Measurements from ENCODE around the gene FBRSL1.

DNA sequence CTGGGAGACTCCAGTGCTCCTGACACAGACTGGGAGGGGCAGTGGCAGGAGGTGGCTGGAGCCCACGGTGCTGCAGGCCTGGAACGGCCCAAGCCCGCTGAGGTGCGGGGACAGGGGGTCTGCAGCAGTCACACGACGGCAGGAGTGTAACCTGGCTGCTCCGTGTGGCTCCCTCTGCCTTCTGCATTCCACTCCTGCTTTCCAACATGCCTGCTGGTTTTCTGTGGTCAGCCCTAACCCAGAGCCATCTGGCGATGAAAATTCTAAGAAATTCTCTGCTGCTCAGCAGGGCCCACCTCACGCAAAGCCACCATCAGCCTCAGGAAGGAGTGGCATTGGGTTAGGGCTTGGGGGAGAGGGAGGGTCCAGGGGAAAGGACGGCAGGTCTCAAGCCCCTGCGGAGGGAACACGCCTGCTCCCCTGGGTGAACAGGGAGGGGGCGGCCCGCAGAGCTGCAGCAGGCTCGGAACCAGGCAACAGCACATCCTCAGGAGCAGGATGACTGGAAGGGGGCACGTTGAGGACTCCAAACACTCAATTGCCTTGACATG lies 5.0 kb upstream of the FBRSL1 start:
- TF ChIP-seq, protein P1, sequence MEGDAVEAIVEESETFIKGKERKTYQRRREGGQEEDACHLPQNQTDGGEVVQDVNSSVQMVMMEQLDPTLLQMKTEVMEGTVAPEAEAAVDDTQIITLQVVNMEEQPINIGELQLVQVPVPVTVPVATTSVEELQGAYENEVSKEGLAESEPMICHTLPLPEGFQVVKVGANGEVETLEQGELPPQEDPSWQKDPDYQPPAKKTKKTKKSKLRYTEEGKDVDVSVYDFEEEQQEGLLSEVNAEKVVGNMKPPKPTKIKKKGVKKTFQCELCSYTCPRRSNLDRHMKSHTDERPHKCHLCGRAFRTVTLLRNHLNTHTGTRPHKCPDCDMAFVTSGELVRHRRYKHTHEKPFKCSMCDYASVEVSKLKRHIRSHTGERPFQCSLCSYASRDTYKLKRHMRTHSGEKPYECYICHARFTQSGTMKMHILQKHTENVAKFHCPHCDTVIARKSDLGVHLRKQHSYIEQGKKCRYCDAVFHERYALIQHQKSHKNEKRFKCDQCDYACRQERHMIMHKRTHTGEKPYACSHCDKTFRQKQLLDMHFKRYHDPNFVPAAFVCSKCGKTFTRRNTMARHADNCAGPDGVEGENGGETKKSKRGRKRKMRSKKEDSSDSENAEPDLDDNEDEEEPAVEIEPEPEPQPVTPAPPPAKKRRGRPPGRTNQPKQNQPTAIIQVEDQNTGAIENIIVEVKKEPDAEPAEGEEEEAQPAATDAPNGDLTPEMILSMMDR (conservative IDR thresholded peaks at IDR 0.05; ENCODE audit: low read depth, low read length): no peak
- TF ChIP-seq EZH2 (IDR thresholded peaks at IDR 0.05; ENCODE audit: low read length, unreplicated experiment) (no peak), EZH2phosphoT487 (IDR thresholded peaks at IDR 0.05; ENCODE audit: borderline replicate concordance, low read length) (no peak)

Data from PC-3 (cell line).